ENCODE measurements around the gene ISG15.

ISG15 gene

GRCh38 chr1:1013105-1013921 lies at the start of gene ISG15:
Gene ISG15, plus strand, starts transcription at chr1:1013497. Its CDS starts 77 bp downstream, at chr1:1013574.
- peak; percentile 76 for DNase-seq

GRCh38 chr1:963746-964525 lies 49.4 kb upstream of the ISG15 start:
- no peak for DNase-seq

GRCh38 chr1:964691-965525 lies 48.4 kb upstream of the ISG15 start:
- no peak for DNase-seq

- DNase-seq, result no peak
Observed at GRCh38 chr1:965526-966134, 47.7 kb upstream of the ISG15 start.

- no peak for DNase-seq
Observed at GRCh38 chr1:966135-966703, 47.1 kb upstream of the ISG15 start, which contains the start of gene PLEKHN1. Gene PLEKHN1, plus strand, starts transcription at chr1:966482. Its CDS starts 50 bp downstream, at chr1:966532.

- no peak for DNase-seq
Observed at GRCh38 chr1:966704-967300, 46.5 kb upstream of the ISG15 start.

- DNase-seq, result no peak
Observed at GRCh38 chr1:967466-968343, 45.6 kb upstream of the ISG15 start.

GRCh38 chr1:969260-969855 lies 43.9 kb upstream of the ISG15 start:
- no peak for DNase-seq

GRCh38 chr1:970242-970972 lies 42.9 kb upstream of the ISG15 start:
- DNase-seq, result peak; percentile 16

- no peak for DNase-seq
Observed at GRCh38 chr1:970973-971730, 42.1 kb upstream of the ISG15 start.

- DNase-seq, result no peak
Observed at GRCh38 chr1:971751-972506, 41.4 kb upstream of the ISG15 start.

GRCh38 chr1:972726-973458 lies 40.4 kb upstream of the ISG15 start:
- no peak for DNase-seq

- DNase-seq, result no peak
Observed at GRCh38 chr1:973459-974292, 39.6 kb upstream of the ISG15 start.

- DNase-seq, result no peak
Observed at GRCh38 chr1:974293-974640, 39.0 kb upstream of the ISG15 start.

- no peak for DNase-seq
Observed at GRCh38 chr1:974687-975328, 38.5 kb upstream of the ISG15 start.

- DNase-seq, result no peak
Observed at GRCh38 chr1:975365-975764, 37.9 kb upstream of the ISG15 start.

Data from DMS79 (cell line).